ENCODE measurements around the gene USP25.

DNA sequence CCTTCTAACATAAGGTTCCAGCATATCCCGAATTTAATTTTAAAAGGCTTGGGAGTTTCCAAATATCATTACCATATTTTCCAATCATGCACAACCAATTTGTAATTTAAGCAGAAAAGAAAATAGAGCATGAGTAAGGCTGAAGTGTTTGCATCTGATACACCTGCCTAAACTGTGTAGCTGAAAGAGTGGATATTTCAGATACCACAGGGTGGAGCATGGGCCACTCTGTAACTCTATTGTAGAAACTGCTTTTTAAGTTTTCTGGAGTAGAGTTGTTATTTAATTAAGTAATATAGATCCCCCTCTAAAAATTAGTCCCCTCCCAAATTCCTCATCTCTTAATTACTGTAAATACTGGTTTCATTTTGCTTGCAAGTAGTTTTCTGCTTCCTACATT, 199.8 kb downstream of the USP25 start:
- TF ChIP-seq POLR2A (IDR thresholded peaks at IDR 0.05) (no peak), CTCF (IDR thresholded peaks at IDR 0.05) (no peak)

Measured in testis (tissue), 2 donors.